GM08714 (cell line): ENCODE data around the gene OR2L5.

Source experiments
- H3K4me3 ChIP-seq: fragments of 200-500 bp; sonication (Bioruptor generic); 2 replicates; pipeline ENCODE4 v1.5.1; 2014; ENCODE audit warnings: mild to moderate bottlenecking, low read length, inconsistent platforms
- ZNF274 ChIP-seq: IDR thresholded peaks from 2 replicates; pipeline ENCODE4 v1.6.1; 2012; ENCODE audit warnings: mild to moderate bottlenecking, low read depth, low read length

Gene OR2L5, protein sequence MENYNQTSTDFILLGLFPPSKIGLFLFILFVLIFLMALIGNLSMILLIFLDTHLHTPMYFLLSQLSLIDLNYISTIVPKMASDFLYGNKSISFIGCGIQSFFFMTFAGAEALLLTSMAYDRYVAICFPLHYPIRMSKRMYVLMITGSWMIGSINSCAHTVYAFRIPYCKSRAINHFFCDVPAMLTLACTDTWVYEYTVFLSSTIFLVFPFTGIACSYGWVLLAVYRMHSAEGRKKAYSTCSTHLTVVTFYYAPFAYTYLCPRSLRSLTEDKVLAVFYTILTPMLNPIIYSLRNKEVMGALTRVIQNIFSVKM

GRCh38 chr1:248013229-248013710 lies at the start of gene OR2L5:
Gene OR2L5, plus strand, starts transcription at chr1:248013660. Its CDS starts 8,288 bp downstream, at chr1:248021948.
- H3K4me3 ChIP-seq: no peak within 1 kb of the TSS
- TF ChIP-seq ZNF274: no peak

DNA sequence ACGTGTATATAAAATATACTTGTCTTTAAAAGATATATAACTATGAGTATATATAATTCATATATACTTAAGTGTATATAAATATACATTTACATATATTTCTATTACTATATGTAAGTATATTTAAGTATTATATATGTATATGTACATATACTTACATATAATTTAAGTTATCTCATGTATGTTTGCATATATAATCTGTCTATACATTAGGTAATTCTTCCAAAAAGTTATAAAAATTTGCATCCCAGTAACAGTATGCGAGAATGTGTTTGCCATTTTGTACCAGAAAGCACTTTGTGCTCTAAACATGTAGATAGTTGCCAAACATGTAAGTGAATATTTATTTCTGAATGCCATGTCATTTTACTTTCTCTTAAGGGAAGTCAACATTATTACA lies 48.5 kb upstream of the OR2L5 start, which contains the start of gene OR2AK2:
TSS of gene OR2AK2 (plus strand) at position 301 of the 400 bp plus-strand sequence. CDS start 144 bp downstream, outside the sequence.
- no peak within 1 kb of the TSS for H3K4me3 ChIP-seq
- TF ChIP-seq ZNF274: no peak

- H3K4me3 ChIP-seq: no peak overlapping the region
- TF ChIP-seq ZNF274: no peak
Measured at GRCh38 chr1:247966532-247967204, 46.8 kb upstream of the OR2L5 start.

DNA sequence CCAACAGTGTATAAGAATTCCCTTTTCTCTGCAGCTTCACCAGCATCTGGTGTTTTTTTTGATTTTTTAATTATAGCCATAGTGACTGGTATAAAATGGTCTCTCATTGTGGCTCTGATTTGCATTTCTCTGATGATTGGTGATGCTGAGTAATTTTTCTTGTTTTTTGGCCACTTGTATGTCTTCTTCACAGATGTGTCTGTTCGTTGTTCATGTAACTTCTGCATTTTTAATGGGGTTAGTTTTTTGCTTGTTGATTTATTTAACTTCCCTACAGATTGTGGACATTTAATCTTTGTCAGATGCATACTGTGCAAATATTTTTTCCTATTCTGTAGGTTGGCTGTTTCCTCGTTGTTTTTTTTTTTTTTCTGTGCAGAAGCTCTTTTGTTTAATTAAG lies 20.5 kb upstream of the OR2L5 start:
- TF ChIP-seq ZNF274: no peak
- H3K4me3 ChIP-seq: no peak overlapping the region

- H3K4me3 ChIP-seq: no peak overlapping the region
- TF ChIP-seq ZNF274: no peak
Measured at GRCh38 chr1:247998811-247999210, 14.6 kb upstream of the OR2L5 start.

DNA sequence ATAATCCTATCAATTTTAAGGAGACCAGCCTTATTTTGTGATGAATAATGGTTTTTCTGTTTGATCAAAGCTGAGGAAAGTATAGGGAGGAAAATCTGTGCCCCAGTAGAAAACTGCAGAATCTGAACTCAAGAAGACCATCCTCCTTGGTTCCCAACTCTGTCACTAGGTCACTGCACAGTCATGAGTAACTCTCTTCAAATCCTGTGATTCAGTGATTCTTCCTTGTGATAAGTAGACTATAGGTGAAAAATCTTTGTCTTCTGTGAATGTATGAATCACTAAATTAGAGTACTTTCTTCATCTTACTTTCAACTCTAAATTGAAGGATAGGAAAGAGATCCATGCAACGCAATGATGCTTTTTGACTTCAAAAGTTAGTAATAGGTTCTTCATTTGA lies 13.3 kb upstream of the OR2L5 start:
- TF ChIP-seq ZNF274: no peak
- no peak overlapping the region for H3K4me3 ChIP-seq

- TF ChIP-seq ZNF274: no peak
Measured at GRCh38 chr1:248007778-248008177, 5.7 kb upstream of the OR2L5 start.

DNA sequence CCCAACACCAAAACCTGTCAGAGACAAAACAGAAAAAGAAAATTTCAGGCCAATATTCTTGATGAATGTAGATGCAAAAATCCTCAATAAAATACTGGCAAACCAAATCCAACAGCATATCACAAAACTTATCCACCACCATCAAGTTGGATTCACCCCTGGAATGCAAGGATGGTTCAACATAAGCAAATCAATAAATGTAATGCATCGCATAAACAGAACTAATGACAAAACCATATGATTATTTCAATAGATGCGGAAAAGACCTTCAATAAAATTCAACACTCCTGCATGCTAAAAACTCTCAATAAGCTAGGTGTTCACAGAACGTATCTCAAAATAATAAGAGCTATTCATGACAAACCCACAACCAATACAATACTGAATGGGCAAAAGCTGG lies 3.8 kb upstream of the OR2L5 start:
- H3K4me3 ChIP-seq: no peak overlapping the region
- no peak for TF ChIP-seq ZNF274

More at GRCh38 chr1:248007778-248008177, 5.7 kb upstream of the OR2L5 start:
- no peak overlapping the region for H3K4me3 ChIP-seq

- H3K4me3 ChIP-seq: no peak overlapping the region
- TF ChIP-seq ZNF274: no peak
Measured at GRCh38 chr1:248015803-248016202, 2.3 kb downstream of the OR2L5 start.

GRCh38 chr1:248029770-248030169 lies 16.3 kb downstream of the OR2L5 start, which contains the start of gene OR2L2:
Gene OR2L2, plus strand, starts transcription at chr1:248030070. Its CDS starts 8,198 bp downstream, at chr1:248038268.
- TF ChIP-seq ZNF274: no peak
- H3K4me3 ChIP-seq: no peak within 1 kb of the TSS

- H3K4me3 ChIP-seq: no peak overlapping the region
- TF ChIP-seq ZNF274: no peak
Measured at GRCh38 chr1:248045209-248045608, 31.7 kb downstream of the OR2L5 start.

DNA sequence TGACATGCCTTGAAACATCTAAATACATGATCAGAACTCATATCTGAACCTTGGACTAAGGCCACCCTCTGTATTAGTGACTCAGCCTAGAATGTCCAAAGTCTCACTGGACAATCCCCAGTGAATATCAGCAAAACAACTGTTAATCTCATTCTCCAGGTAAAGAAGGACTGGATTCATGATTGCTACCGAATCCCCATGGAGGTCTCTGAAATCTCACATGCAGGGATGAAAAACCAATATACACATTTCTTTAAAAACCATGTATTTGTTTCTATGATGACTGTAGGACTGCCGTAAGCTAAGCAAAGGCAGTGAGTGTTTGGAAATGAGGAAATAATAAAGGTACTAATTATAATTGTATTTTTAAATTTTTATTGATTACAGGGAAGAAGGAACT lies 33.1 kb downstream of the OR2L5 start, which contains the start of gene OR2L3:
TSS of gene OR2L3 (plus strand) at position 301 of the 400 bp plus-strand sequence. CDS start 13,846 bp downstream, outside the sequence.
- no peak for TF ChIP-seq ZNF274
- no peak within 1 kb of the TSS for H3K4me3 ChIP-seq

DNA sequence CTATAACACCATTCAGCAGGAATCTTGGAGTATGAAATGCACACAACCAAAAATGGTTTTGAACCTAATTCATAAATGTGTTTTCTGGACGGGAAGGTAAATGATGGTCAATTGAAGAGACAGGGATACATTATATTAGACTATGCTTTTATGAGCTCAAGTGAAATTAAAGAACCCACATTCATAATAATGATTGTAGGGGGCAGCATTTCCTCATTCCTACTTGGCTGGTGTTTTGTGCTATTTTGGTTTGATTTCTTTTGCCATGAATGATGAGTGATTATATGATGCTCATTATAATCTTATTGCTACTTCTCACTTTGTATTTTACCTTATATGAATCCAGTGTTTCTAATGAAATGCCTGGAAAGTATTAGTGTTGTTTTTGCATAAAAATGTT lies 33.5 kb downstream of the OR2L5 start:
- no peak for TF ChIP-seq ZNF274
- no peak overlapping the region for H3K4me3 ChIP-seq

- H3K4me3 ChIP-seq: no peak overlapping the region
- TF ChIP-seq ZNF274: no peak
Measured at GRCh38 chr1:248054671-248055070, 41.2 kb downstream of the OR2L5 start.

DNA sequence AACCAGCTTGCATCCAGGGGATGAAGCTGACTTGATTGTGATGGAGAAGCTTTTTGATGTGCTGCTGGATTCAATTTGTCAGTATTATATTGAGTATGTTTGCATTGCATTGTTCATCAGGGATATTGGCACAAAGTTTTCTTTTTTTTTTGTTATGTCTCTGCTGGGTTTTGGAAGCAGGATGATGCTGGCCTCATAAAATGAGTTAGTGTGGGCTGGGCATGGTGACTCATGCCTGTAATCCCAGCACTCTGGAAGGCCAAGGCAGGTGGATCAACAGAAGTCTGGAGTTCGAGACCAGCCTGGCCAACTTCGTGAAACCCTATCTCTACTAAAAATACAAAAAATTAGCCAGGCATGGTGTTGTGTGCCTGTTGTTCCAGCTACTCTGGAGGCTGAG lies 41.8 kb downstream of the OR2L5 start:
- TF ChIP-seq ZNF274: no peak
- no peak overlapping the region for H3K4me3 ChIP-seq
